Adrenal gland (tissue), 5 donors: Measurements from ENCODE around the gene SURF6.

Experiments
- POLR2A ChIP-seq, 2 donors: fragments of 450-650 bp; IDR thresholded peaks; one replicate each; pipeline ENCODE4 v1.6.1; 2017; ENCODE audit warnings: antibody characterized with exemption in 2 of 2, mild to moderate bottlenecking in 2 of 2, moderate library complexity in 1 of 2
- TF ChIP-seq, protein P1 (sequence below), 6 experiments: fragments of 450-650 bp in 4 of 6; fragments of 200-600 bp in 2 of 6; sonication (generic) in 1 of 6; IDR thresholded peaks; 1 replicate in 5 of 6; 2 replicates in 1 of 6; pipeline versions ENCODE4 v1.5.1 to v1.8.0; 2016 to 2021; ENCODE audit warnings: antibody characterized with exemption in 6 of 6, mild to moderate bottlenecking in 2 of 6, moderate library complexity in 1 of 6
- donor health status: DM: no; HTN: no; CAD: no.

DNA sequence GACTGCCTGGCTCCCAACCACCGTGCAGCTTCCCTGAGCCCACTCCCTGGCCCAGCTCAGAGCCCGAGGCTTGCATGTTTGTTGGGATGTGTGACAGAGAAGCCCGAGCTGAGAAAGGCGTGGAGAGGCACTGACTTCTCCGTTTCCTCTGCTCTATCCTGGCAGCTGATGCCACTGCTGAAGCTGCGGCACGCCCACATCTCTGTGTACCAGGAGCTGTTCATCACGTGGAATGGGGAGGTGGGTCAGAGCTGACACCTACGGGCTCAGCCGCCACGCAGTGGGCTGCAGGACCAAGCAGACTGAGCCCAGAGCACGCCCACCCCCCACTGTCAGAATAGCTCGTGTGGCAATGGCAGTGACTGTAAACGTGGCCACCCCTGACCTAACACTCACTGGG, 49.5 kb upstream of the SURF6 start:
- TF ChIP-seq, protein P1, sequence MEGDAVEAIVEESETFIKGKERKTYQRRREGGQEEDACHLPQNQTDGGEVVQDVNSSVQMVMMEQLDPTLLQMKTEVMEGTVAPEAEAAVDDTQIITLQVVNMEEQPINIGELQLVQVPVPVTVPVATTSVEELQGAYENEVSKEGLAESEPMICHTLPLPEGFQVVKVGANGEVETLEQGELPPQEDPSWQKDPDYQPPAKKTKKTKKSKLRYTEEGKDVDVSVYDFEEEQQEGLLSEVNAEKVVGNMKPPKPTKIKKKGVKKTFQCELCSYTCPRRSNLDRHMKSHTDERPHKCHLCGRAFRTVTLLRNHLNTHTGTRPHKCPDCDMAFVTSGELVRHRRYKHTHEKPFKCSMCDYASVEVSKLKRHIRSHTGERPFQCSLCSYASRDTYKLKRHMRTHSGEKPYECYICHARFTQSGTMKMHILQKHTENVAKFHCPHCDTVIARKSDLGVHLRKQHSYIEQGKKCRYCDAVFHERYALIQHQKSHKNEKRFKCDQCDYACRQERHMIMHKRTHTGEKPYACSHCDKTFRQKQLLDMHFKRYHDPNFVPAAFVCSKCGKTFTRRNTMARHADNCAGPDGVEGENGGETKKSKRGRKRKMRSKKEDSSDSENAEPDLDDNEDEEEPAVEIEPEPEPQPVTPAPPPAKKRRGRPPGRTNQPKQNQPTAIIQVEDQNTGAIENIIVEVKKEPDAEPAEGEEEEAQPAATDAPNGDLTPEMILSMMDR (IDR thresholded peaks at IDR 0.05) = no peak
- TF ChIP-seq POLR2A (IDR thresholded peaks at IDR 0.05) = no peak
